HepG2 (cell line): ENCODE results near the gene IGFBP6. TPM values are rescaled to one million over a fixed set of nuclear protein-coding genes. Genes with fewer than 3 reads are reported as not detected.
A peak's percentile ranks its signal among the peaks of the same experiment; 100 is the strongest.

Experiments
- ATF7 ChIP-seq, 2 experiments: fragments of 450-650 bp in 1 of 2; sonication (generic) in 1 of 2; formaldehyde crosslinking in 1 of 2; IDR thresholded peaks; 2 replicates each; pipeline versions ENCODE4 v1.4.0 to v1.6.1; 2016 to 2020; ENCODE audit warnings: antibody characterized with exemption in 1 of 2, mild to moderate bottlenecking in 1 of 2, missing genetic modification reagents in 1 of 2
- CHD4 ChIP-seq: fragments of 200-600 bp; sonication (generic); IDR thresholded peaks from 2 replicates; pipeline ENCODE4 v1.7.0; 2017; ENCODE audit warnings: mild to moderate bottlenecking, low read length, borderline replicate concordance
- NCOR1 ChIP-seq: fragments of 200-600 bp; sonication (generic); IDR thresholded peaks from 2 replicates; pipeline ENCODE4 v1.7.0; 2017; ENCODE audit warnings: antibody characterized with exemption, low read length, borderline replicate concordance
- NONO ChIP-seq, 2 experiments: fragments of 450-650 bp in 1 of 2; sonication (generic) in 1 of 2; formaldehyde crosslinking in 1 of 2; IDR thresholded peaks in 1 of 2; conservative IDR thresholded peaks in 1 of 2; 2 replicates each; pipeline versions ENCODE4 v1.6.1 to v1.8.0; 2017 to 2022; ENCODE audit warnings: mild to moderate bottlenecking in 1 of 2, missing genetic modification reagents in 1 of 2, moderate library complexity in 1 of 2
- RBM39 ChIP-seq: fragments of 200-400 bp; formaldehyde crosslinking; IDR thresholded peaks from one replicate; pipeline ENCODE4 v1.6.1; 2018; ENCODE audit warnings: antibody characterized with exemption, mild to moderate bottlenecking, low read depth, low read length; ENCODE audit not compliant: poor library complexity, severe bottlenecking
- SNRNP70 ChIP-seq: fragments of 200-400 bp; formaldehyde crosslinking; IDR thresholded peaks from 2 replicates; pipeline ENCODE4 v1.6.1; 2017; ENCODE audit warnings: mild to moderate bottlenecking, low read depth, low read length, moderate library complexity
- ZBTB42 ChIP-seq: sonication (generic); formaldehyde crosslinking; IDR thresholded peaks from 2 replicates; pipeline ENCODE4 v1.5.0; 2020; ENCODE audit warnings: mild to moderate bottlenecking, missing genetic modification reagents
- ZNF160 ChIP-seq: sonication (generic); formaldehyde crosslinking; IDR thresholded peaks from 2 replicates; pipeline ENCODE4 v1.8.0; 2022; ENCODE audit warnings: mild to moderate bottlenecking, inconsistent platforms, missing genetic modification reagents
- ZNF230 ChIP-seq: sonication (generic); formaldehyde crosslinking; IDR thresholded peaks from 2 replicates; pipeline ENCODE4 v1.4.0; 2020; ENCODE audit warnings: mild to moderate bottlenecking, missing genetic modification reagents
- ZNF24 ChIP-seq: fragments of 450-650 bp; IDR thresholded peaks from 2 replicates; pipeline ENCODE4 v1.6.1; 2017; ENCODE audit warnings: antibody characterized with exemption, mild to moderate bottlenecking
- ZNF264 ChIP-seq: sonication (generic); formaldehyde crosslinking; IDR thresholded peaks from 2 replicates; pipeline ENCODE4 v1.4.0; 2020; ENCODE audit warnings: missing genetic modification reagents
- ZNF296 ChIP-seq: sonication (generic); formaldehyde crosslinking; conservative IDR thresholded peaks from 2 replicates; pipeline ENCODE4 v1.5.0; 2020; ENCODE audit warnings: mild to moderate bottlenecking, missing genetic modification reagents
- ZNF367 ChIP-seq: sonication (generic); formaldehyde crosslinking; IDR thresholded peaks from 2 replicates; pipeline ENCODE4 v1.4.0; 2020; ENCODE audit warnings: missing genetic modification reagents, borderline replicate concordance
- ZNF382 ChIP-seq: sonication (generic); formaldehyde crosslinking; IDR thresholded peaks from 2 replicates; pipeline ENCODE4 v1.5.0; 2020; ENCODE audit warnings: missing genetic modification reagents, mild to moderate bottlenecking, borderline replicate concordance
- ZNF468 ChIP-seq: sonication (generic); formaldehyde crosslinking; IDR thresholded peaks from 2 replicates; pipeline ENCODE4 v1.8.0; 2022; ENCODE audit warnings: mild to moderate bottlenecking, moderate library complexity, missing genetic modification reagents
- ZNF616 ChIP-seq: sonication (generic); formaldehyde crosslinking; IDR thresholded peaks from 2 replicates; pipeline ENCODE4 v1.5.0; 2020; ENCODE audit warnings: low read depth, mild to moderate bottlenecking, missing genetic modification reagents
- ZNF749 ChIP-seq: sonication (generic); formaldehyde crosslinking; IDR thresholded peaks from 2 replicates; pipeline ENCODE4 v1.8.0; 2022; ENCODE audit warnings: mild to moderate bottlenecking, missing genetic modification reagents, moderate library complexity, borderline replicate concordance
- polyA plus RNA-seq, 8 experiments: library from polyadenylated mRNA; depleted of rRNA in 3 of 8; stranded (reverse) in 7 of 8; unstranded in 1 of 8; fragments of >200 nt; fragmentation: Illumina TruSeq in 4 of 8; extraction: Trizol in 4 of 8; gene quantifications; 2 replicates each; pipeline versions ENCODE4 v1.2.1 to v1.2.3, GENCODE V29; 2011 to 2016; ENCODE audit warnings: low read depth in 4 of 8, missing spikeins in 1 of 8, mixed read lengths in 1 of 8; ENCODE audit not compliant: insufficient read depth in 1 of 8
- total RNA-seq, 5 experiments: library from RNA; depleted of rRNA; stranded (reverse); fragments of >200 nt; fragmentation: Illumina TruSeq; extraction: Trizol; gene quantifications; 2 replicates each; pipeline ENCODE4 v1.2.3, GENCODE V29; 2016; ENCODE audit warnings: low read depth in 1 of 5
- TF ChIP-seq, protein P1 (sequence below), 2 experiments: sonication (generic) in 1 of 2; formaldehyde crosslinking in 1 of 2; IDR thresholded peaks; 2 replicates each; pipeline versions ENCODE4 v1.4.0 to v1.6.1; 2016 to 2020; ENCODE audit warnings: borderline replicate concordance in 1 of 2, low read depth in 1 of 2, mild to moderate bottlenecking in 1 of 2, missing genetic modification reagents in 1 of 2
- TF ChIP-seq, protein P2 (sequence below), 2 experiments: sonication (generic) in 1 of 2; formaldehyde crosslinking in 1 of 2; IDR thresholded peaks; 2 replicates each; pipeline versions ENCODE4 v1.4.0 to v1.6.1; 2018 to 2020; ENCODE audit warnings: missing genetic modification reagents in 2 of 2, borderline replicate concordance in 1 of 2, low read depth in 1 of 2, mild to moderate bottlenecking in 1 of 2, missing biosample characterization in 1 of 2

Gene IGFBP6
- total and polyA plus RNA-seq, 2 of the 13 experiments (the other 11 are each of a cell fraction or from before 2014, with no cell fraction given): 3.9 to 25.2 TPM

GRCh38 chr12:53102883-53103807 lies 5.7 kb downstream of the IGFBP6 start, which contains the start of gene SOAT2 (continued):
- peak; percentile 71; the same call in 1 of the 2 replicates for TF ChIP-seq ZNF230 (CRISPR knock-in tag)
- no peak for TF ChIP-seq ZNF749 (CRISPR knock-in tag)
- TF ChIP-seq ZNF468 (CRISPR knock-in tag): 0 out of 2 replicates have a peak, but pooled peaks have one; percentile 34
- no peak for TF ChIP-seq ZNF24
- TF ChIP-seq NONO (IDR thresholded peaks at IDR 0.05): no peak
- TF ChIP-seq NONO (CRISPR knock-in tag; conservative IDR thresholded peaks at IDR 0.05): peak; percentile 43
- TF ChIP-seq, protein P1, sequence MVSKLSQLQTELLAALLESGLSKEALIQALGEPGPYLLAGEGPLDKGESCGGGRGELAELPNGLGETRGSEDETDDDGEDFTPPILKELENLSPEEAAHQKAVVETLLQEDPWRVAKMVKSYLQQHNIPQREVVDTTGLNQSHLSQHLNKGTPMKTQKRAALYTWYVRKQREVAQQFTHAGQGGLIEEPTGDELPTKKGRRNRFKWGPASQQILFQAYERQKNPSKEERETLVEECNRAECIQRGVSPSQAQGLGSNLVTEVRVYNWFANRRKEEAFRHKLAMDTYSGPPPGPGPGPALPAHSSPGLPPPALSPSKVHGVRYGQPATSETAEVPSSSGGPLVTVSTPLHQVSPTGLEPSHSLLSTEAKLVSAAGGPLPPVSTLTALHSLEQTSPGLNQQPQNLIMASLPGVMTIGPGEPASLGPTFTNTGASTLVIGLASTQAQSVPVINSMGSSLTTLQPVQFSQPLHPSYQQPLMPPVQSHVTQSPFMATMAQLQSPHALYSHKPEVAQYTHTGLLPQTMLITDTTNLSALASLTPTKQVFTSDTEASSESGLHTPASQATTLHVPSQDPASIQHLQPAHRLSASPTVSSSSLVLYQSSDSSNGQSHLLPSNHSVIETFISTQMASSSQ (IDR thresholded peaks at IDR 0.05; ENCODE audit: low read depth): no peak; the same call in none of the 2 replicates
- TF ChIP-seq, protein P1 (CRISPR knock-in tag; IDR thresholded peaks at IDR 0.05; ENCODE audit: borderline replicate concordance): no peak
- no peak for TF ChIP-seq SNRNP70
- TF ChIP-seq, protein P2, sequence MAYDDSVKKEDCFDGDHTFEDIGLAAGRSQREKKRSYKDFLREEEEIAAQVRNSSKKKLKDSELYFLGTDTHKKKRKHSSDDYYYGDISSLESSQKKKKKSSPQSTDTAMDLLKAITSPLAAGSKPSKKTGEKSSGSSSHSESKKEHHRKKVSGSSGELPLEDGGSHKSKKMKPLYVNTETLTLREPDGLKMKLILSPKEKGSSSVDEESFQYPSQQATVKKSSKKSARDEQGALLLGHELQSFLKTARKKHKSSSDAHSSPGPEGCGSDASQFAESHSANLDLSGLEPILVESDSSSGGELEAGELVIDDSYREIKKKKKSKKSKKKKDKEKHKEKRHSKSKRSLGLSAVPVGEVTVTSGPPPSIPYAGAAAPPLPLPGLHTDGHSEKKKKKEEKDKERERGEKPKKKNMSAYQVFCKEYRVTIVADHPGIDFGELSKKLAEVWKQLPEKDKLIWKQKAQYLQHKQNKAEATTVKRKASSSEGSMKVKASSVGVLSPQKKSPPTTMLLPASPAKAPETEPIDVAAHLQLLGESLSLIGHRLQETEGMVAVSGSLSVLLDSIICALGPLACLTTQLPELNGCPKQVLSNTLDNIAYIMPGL (CRISPR knock-in tag; IDR thresholded peaks at IDR 0.05; ENCODE audit: borderline replicate concordance in 1 of 2, low read depth in 1 of 2): peak; percentile 14 to 51; a peak in 1 of 4 replicates
- no peak for TF ChIP-seq ZBTB42 (CRISPR knock-in tag)
- peak; percentile 57; the same call in 1 of the 2 replicates for TF ChIP-seq ZNF264 (CRISPR knock-in tag)
- TF ChIP-seq ZNF382 (CRISPR knock-in tag): no peak
- no peak for TF ChIP-seq CHD4
- TF ChIP-seq ZNF296 (CRISPR knock-in tag): no peak; the same call in 1 of the 2 replicates
- TF ChIP-seq ATF7 (IDR thresholded peaks at IDR 0.05): no peak
- peak; percentile 57; the same call in 1 of the 2 replicates for TF ChIP-seq ATF7 (CRISPR knock-in tag; IDR thresholded peaks at IDR 0.05)
- no peak for TF ChIP-seq RBM39
- TF ChIP-seq ZNF616: 0 out of 2 replicates have a peak, but pooled peaks have one; percentile 20
- TF ChIP-seq ZNF367 (CRISPR knock-in tag): no peak
- TF ChIP-seq ZNF160 (CRISPR knock-in tag): 0 out of 2 replicates have a peak, but pooled peaks have one; percentile 31
- TF ChIP-seq NCOR1: no peak; the same call in 1 of the 2 replicates
